HL-60 (cell line): ENCODE data around the gene BAG5.

Experiments
- GABPA ChIP-seq: IDR thresholded peaks from 2 replicates; pipeline ENCODE4 v1.6.1; 2012; ENCODE audit warnings: low read depth
- POLR2AphosphoS5 ChIP-seq: IDR thresholded peaks from 2 replicates; pipeline ENCODE4 v1.6.1; 2012; ENCODE audit warnings: low read depth
- REST ChIP-seq: IDR thresholded peaks from 2 replicates; pipeline ENCODE4 v1.6.1; 2012; ENCODE audit warnings: low read depth; ENCODE audit not compliant: insufficient replicate concordance
- SPI1 ChIP-seq: IDR thresholded peaks from 2 replicates; pipeline ENCODE4 v1.6.1; 2012; ENCODE audit warnings: low read depth, mild to moderate bottlenecking, borderline replicate concordance
- TF ChIP-seq, protein P1 (sequence below): IDR thresholded peaks from one replicate; pipeline ENCODE4 v1.5.1; 2011; ENCODE audit warnings: low read length, control low read depth, inconsistent platforms; ENCODE audit not compliant: insufficient read depth

GRCh38 chr14:103558071-103558882, 4.2 kb downstream of the BAG5 start:
- TF ChIP-seq, protein P1, sequence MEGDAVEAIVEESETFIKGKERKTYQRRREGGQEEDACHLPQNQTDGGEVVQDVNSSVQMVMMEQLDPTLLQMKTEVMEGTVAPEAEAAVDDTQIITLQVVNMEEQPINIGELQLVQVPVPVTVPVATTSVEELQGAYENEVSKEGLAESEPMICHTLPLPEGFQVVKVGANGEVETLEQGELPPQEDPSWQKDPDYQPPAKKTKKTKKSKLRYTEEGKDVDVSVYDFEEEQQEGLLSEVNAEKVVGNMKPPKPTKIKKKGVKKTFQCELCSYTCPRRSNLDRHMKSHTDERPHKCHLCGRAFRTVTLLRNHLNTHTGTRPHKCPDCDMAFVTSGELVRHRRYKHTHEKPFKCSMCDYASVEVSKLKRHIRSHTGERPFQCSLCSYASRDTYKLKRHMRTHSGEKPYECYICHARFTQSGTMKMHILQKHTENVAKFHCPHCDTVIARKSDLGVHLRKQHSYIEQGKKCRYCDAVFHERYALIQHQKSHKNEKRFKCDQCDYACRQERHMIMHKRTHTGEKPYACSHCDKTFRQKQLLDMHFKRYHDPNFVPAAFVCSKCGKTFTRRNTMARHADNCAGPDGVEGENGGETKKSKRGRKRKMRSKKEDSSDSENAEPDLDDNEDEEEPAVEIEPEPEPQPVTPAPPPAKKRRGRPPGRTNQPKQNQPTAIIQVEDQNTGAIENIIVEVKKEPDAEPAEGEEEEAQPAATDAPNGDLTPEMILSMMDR: no peak
- TF ChIP-seq POLR2AphosphoS5: no peak
- no peak for TF ChIP-seq REST
- no peak for TF ChIP-seq GABPA
- TF ChIP-seq SPI1: no peak
